ENCODE measurements around the gene TP73.

Gene TP73

GRCh38 chr1:3636080-3636479, 16.2 kb upstream of the TP73 start:
- DNase-seq, result no peak

GRCh38 chr1:3636531-3636930, 15.8 kb upstream of the TP73 start:
- DNase-seq, result no peak

- no peak for DNase-seq
These were observed 14.3 kb upstream of the TP73 start for GRCh38 chr1:3638027-3638426.

GRCh38 chr1:3638676-3639075, 13.6 kb upstream of the TP73 start:
- DNase-seq, result no peak

GRCh38 chr1:3639397-3639911, 12.9 kb upstream of the TP73 start:
- no peak for DNase-seq

GRCh38 chr1:3640121-3640837, 12.0 kb upstream of the TP73 start:
- DNase-seq, result no peak

GRCh38 chr1:3641046-3641760, 11.1 kb upstream of the TP73 start:
- no peak for DNase-seq

- no peak for DNase-seq
These were observed 10.5 kb upstream of the TP73 start for GRCh38 chr1:3641816-3642215.

GRCh38 chr1:3642919-3643675, 9.2 kb upstream of the TP73 start:
- DNase-seq, result no peak

GRCh38 chr1:3644273-3644672, 8.0 kb upstream of the TP73 start:
- DNase-seq, result no peak

- DNase-seq, result no peak
These were observed 7.1 kb upstream of the TP73 start for GRCh38 chr1:3645247-3645646.

- no peak for DNase-seq
These were observed 6.5 kb upstream of the TP73 start for GRCh38 chr1:3645666-3646355.

- no peak for DNase-seq
These were observed 5.7 kb upstream of the TP73 start for GRCh38 chr1:3646596-3646995.

- DNase-seq, result peak; percentile 91
These were observed 2.7 kb upstream of the TP73 start, which contains the start of gene WRAP73 for GRCh38 chr1:3649342-3650247. WRAP73 (minus strand) TSS chr1:3650103; CDS start chr1:3649999, 104 bp downstream.

GRCh38 chr1:3650248-3651025, 1.9 kb upstream of the TP73 start:
- DNase-seq, result no peak

- peak in 1 of 2 donors; percentile 11 for DNase-seq
These were observed 1.0 kb upstream of the TP73 start for GRCh38 chr1:3651026-3651929.

- DNase-seq, result no peak
These were observed 401 bp downstream of the TP73 start for GRCh38 chr1:3652548-3653285.

- no peak for DNase-seq
These were observed 936 bp downstream of the TP73 start for GRCh38 chr1:3653286-3653618.
